Measurements from ENCODE around the gene ZNF394.

- no peak for TF ChIP-seq CTCF (IDR thresholded peaks at IDR 0.05; ENCODE audit: low read depth, low read length, poor library complexity, severe bottlenecking)
- no peak for TF ChIP-seq EZH2phosphoT487 (IDR thresholded peaks at IDR 0.05; ENCODE audit: borderline replicate concordance, low read length)
These were observed 35.6 kb upstream of the ZNF394 start for GRCh38 chr7:99535667-99536066.
